OCI-LY3 (cell line): ENCODE results near the gene SLC22A4.

Source experiments
- CTCF ChIP-seq: fragments of 200-600, 300-600 bp; sonication (generic); IDR thresholded peaks from 2 replicates; pipeline ENCODE4 v1.5.1; 2014; ENCODE audit warnings: antibody characterized with exemption, low read length, low read depth
- EZH2phosphoT487 ChIP-seq: fragments of 200-600 bp; shearing (Covaris generic); IDR thresholded peaks from 2 replicates; pipeline ENCODE4 v1.6.1; 2018; ENCODE audit warnings: antibody characterized with exemption, mixed run types, low read depth

- no peak for TF ChIP-seq CTCF
- TF ChIP-seq EZH2phosphoT487, result no peak
Observed at GRCh38 chr5:132392411-132392810, 98.2 kb downstream of the SLC22A4 start.
